ENCODE data around the gene TANC1. TPM values are rescaled to one million over a fixed set of nuclear protein-coding genes. Genes with fewer than 3 reads are reported as not detected.

Gene TANC1
- total RNA-seq, 1 donor from 2014 or later: not detected

- H3K36me3 Mint-ChIP-seq (ENCODE audit: low read depth): no peaks in the 10 kb centered on the region
- no peak overlapping the region for H3K4me3 Mint-ChIP-seq
- intact Hi-C loops (cut with micrococcal nuclease): no loop called here
- POLR2A ChIA-PET: no interaction called here
- no peak for TF ChIP-seq CTCF (IDR thresholded peaks at IDR 0.05)
- DNase-seq (no peak), ATAC-seq (ENCODE audit: low read depth) (no peak)
- peaks cover 2% of the 10 kb centered on the region for H3K4me1 Mint-ChIP-seq
- H3K27ac Mint-ChIP-seq: no peak overlapping the region
- no peaks in the 10 kb centered on the region for H3K9me3 Mint-ChIP-seq
- no peaks in the 10 kb centered on the region for H3K27me3 Mint-ChIP-seq
- CTCF ChIA-PET: no interaction called here
Observed at GRCh38 chr2:159064446-159065301, 96.2 kb downstream of the TANC1 start.

GRCh38 chr2:159065313-159065712, 96.9 kb downstream of the TANC1 start:
- Mint-ChIP-seq H3K27me3 (no peaks in the 10 kb centered on the region), H3K4me3 (no peak overlapping the region), H3K9me3 (no peaks in the 10 kb centered on the region), H3K36me3 (ENCODE audit: low read depth) (no peaks in the 10 kb centered on the region), H3K27ac (no peak overlapping the region), H3K4me1 (peaks cover 2% of the 10 kb centered on the region)
- CTCF ChIA-PET: no interaction called here
- ATAC-seq (ENCODE audit: low read depth): no peak
- intact Hi-C loops (cut with micrococcal nuclease): no loop called here
- POLR2A ChIA-PET: no interaction called here
- no peak for DNase-seq
- no peak for TF ChIP-seq CTCF (IDR thresholded peaks at IDR 0.05)

GRCh38 chr2:159065891-159066290, 97.5 kb downstream of the TANC1 start:
- DNase-seq (no peak), ATAC-seq (ENCODE audit: low read depth) (no peak)
- H3K27me3 Mint-ChIP-seq: no peaks in the 10 kb centered on the region
- no peaks in the 10 kb centered on the region for H3K36me3 Mint-ChIP-seq (ENCODE audit: low read depth)
- POLR2A ChIA-PET: no interaction called here
- TF ChIP-seq CTCF (IDR thresholded peaks at IDR 0.05): no peak
- H3K9me3 Mint-ChIP-seq: no peaks in the 10 kb centered on the region
- CTCF ChIA-PET: no interaction called here
- H3K4me3 Mint-ChIP-seq: no peak overlapping the region
- H3K27ac Mint-ChIP-seq: no peak overlapping the region
- H3K4me1 Mint-ChIP-seq: peaks cover 2% of the 10 kb centered on the region
- intact Hi-C loops (cut with micrococcal nuclease): no loop called here

GRCh38 chr2:159066541-159067156, 98.2 kb downstream of the TANC1 start:
- TF ChIP-seq CTCF (IDR thresholded peaks at IDR 0.05): no peak
- H3K27me3 Mint-ChIP-seq: no peaks in the 10 kb centered on the region
- no peaks in the 10 kb centered on the region for H3K9me3 Mint-ChIP-seq
- peaks cover 2% of the 10 kb centered on the region for H3K4me1 Mint-ChIP-seq
- ChIA-PET POLR2A (no interaction called here), CTCF (no interaction called here)
- no peak overlapping the region for H3K27ac Mint-ChIP-seq
- DNase-seq (no peak), ATAC-seq (ENCODE audit: low read depth) (no peak)
- no peaks in the 10 kb centered on the region for H3K36me3 Mint-ChIP-seq (ENCODE audit: low read depth)
- intact Hi-C loops (cut with micrococcal nuclease): no loop called here
- H3K4me3 Mint-ChIP-seq: no peak overlapping the region

- ATAC-seq (ENCODE audit: low read depth): no peak
- POLR2A ChIA-PET: no interaction called here
- H3K27me3 Mint-ChIP-seq: no peaks in the 10 kb centered on the region
- H3K4me1 Mint-ChIP-seq: peaks cover 2% of the 10 kb centered on the region
- no peaks in the 10 kb centered on the region for H3K36me3 Mint-ChIP-seq (ENCODE audit: low read depth)
- no peak overlapping the region for H3K4me3 Mint-ChIP-seq
- no peak for DNase-seq
- H3K9me3 Mint-ChIP-seq: no peaks in the 10 kb centered on the region
- TF ChIP-seq CTCF (IDR thresholded peaks at IDR 0.05): no peak
- intact Hi-C loops (cut with micrococcal nuclease): no loop called here
- H3K27ac Mint-ChIP-seq: no peak overlapping the region
- CTCF ChIA-PET: no interaction called here
Observed at GRCh38 chr2:159067971-159068370, 99.5 kb downstream of the TANC1 start.

All from activated B cell treated with CpG ODN at 0.5 μM for 24 hours (primary cell).